ENCODE measurements around the gene KLF11.

- TF ChIP-seq POLR2A (IDR thresholded peaks at IDR 0.05; ENCODE audit: low read depth, low read length), result no peak
- no peak for TF ChIP-seq CTCF (IDR thresholded peaks at IDR 0.05; ENCODE audit: extremely low read depth in 1 of 2, insufficient read depth in 1 of 2, low read depth in 1 of 2, low read length in 2 of 2)
- TF ChIP-seq JUN (IDR thresholded peaks at IDR 0.05; ENCODE audit: borderline replicate concordance, insufficient read depth, insufficient read length, low read depth), result no peak
These were observed 33.3 kb upstream of the KLF11 start for GRCh38 chr2:10009811-10010781.

Data from endothelial cell of umbilical vein (primary cell).